Heart left ventricle (tissue), 13 donors: ENCODE data around the gene ANAPC13.

ENCODE experiments used
- POLR2A ChIP-seq, 2 donors: fragments of 450-650 bp; IDR thresholded peaks; one replicate each; pipeline ENCODE4 v1.6.1; 2017; ENCODE audit warnings: antibody characterized with exemption in 2 of 2, mild to moderate bottlenecking in 2 of 2, moderate library complexity in 2 of 2
- TF ChIP-seq, protein P1 (sequence below), 12 donors: fragments of 200-600 bp; sonication (generic) in 4 of 12; IDR thresholded peaks; one replicate each; pipeline versions ENCODE4 v1.5.0 to v1.8.0; 2018 to 2022; ENCODE audit warnings: antibody characterized with exemption in 12 of 12, mild to moderate bottlenecking in 5 of 12
- donor health status: ischemic (EF 13 %, LVEDD 7.1; RV severe dilation, severe dysfunction).
- donor health status: DM: no; HTN: yes; CAD: no.
- donor health status: DM: no; HTN: no; CAD: no.
- donor health status: ischemic (EF 25% LVEDD 6.9; RV normal size, moderate dysfunction).
- donor health status: ischemic (EF 25% LVEDD 5.7; RV mildly dilated, moderate dysfunction).
- donor health status: ischemic (EF 35%, LVEDD 5.7; RV mildly dilated, moderate dysfunction).
- donor health status: nonischemic (EF 11% LVEDD 7.7; RV severe dilation, severe dysfunction).
- donor health status: DM: yes; HTN: yes; CAD: no.
- donor health status: PGD.
- donor health status: ischemic (EF 29% LVEDD 5.4; RV normal size, mild dysfunction).
- donor health status: nonischemic (EF 23%, LVEDD 6.1; RV moderate dilation, normal function).

DNA sequence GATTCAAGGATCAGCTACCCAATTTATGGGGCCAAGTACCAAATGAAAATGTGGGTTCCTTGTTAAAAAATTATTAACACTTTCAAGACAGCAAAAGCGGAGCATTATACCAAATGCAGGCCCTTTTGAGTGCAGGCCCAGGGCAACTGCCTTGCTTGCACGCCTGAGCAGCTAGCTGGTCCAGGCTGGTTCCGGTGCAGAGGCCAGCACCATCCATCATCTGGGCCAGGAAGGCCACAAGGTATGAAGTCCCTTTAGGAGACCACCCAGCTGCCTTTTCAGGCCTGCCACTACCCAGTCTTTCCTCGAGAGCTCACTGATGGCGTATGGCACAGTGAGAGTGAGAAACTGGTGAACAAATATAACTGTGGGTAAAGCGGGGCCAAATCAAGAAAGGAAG lies 13.0 kb downstream of the ANAPC13 start:
- TF ChIP-seq, protein P1, sequence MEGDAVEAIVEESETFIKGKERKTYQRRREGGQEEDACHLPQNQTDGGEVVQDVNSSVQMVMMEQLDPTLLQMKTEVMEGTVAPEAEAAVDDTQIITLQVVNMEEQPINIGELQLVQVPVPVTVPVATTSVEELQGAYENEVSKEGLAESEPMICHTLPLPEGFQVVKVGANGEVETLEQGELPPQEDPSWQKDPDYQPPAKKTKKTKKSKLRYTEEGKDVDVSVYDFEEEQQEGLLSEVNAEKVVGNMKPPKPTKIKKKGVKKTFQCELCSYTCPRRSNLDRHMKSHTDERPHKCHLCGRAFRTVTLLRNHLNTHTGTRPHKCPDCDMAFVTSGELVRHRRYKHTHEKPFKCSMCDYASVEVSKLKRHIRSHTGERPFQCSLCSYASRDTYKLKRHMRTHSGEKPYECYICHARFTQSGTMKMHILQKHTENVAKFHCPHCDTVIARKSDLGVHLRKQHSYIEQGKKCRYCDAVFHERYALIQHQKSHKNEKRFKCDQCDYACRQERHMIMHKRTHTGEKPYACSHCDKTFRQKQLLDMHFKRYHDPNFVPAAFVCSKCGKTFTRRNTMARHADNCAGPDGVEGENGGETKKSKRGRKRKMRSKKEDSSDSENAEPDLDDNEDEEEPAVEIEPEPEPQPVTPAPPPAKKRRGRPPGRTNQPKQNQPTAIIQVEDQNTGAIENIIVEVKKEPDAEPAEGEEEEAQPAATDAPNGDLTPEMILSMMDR (IDR thresholded peaks at IDR 0.05): no peak
- TF ChIP-seq POLR2A (IDR thresholded peaks at IDR 0.05): no peak
